Adrenal gland (tissue), 5 donors: ENCODE measurements around the gene LIMS4.
"Not testable (repeated sequence)": the region's sequence is repeated elsewhere in the genome, so short reads cannot be mapped to it uniquely, and the experiment has no call there.

Experiments
- POLR2A ChIP-seq, 2 donors: fragments of 450-650 bp; IDR thresholded peaks; one replicate each; pipeline ENCODE4 v1.6.1; 2017; ENCODE audit warnings: antibody characterized with exemption in 2 of 2, mild to moderate bottlenecking in 2 of 2, moderate library complexity in 1 of 2
- TF ChIP-seq, protein P1 (sequence below), 6 experiments: fragments of 450-650 bp in 4 of 6; fragments of 200-600 bp in 2 of 6; sonication (generic) in 1 of 6; IDR thresholded peaks; 1 replicate in 5 of 6; 2 replicates in 1 of 6; pipeline versions ENCODE4 v1.5.1 to v1.8.0; 2016 to 2021; ENCODE audit warnings: antibody characterized with exemption in 6 of 6, mild to moderate bottlenecking in 2 of 6, moderate library complexity in 1 of 6
- donor health status: DM: no; HTN: no; CAD: no.

DNA sequence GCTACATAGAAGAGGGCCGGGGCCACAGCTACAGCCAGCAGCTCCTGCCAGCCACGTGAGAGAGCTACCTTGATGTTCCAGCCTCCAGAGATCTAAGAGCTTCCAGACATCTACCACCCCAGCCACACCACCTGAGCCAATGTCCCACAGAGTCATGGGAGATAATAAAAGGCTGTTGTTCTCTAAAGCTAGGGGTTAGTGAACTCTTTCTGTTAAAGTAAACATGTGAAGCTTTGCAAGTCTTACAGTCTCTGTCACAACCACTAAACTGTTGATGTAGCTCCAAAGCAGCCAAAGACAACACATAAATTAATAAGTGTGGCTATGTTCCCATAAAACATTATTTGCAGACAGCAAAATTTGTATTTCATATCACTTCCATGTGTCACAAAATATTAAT lies 67.6 kb downstream of the LIMS4 start:
- not testable (repeated sequence) for TF ChIP-seq POLR2A (IDR thresholded peaks at IDR 0.05)
- TF ChIP-seq, protein P1, sequence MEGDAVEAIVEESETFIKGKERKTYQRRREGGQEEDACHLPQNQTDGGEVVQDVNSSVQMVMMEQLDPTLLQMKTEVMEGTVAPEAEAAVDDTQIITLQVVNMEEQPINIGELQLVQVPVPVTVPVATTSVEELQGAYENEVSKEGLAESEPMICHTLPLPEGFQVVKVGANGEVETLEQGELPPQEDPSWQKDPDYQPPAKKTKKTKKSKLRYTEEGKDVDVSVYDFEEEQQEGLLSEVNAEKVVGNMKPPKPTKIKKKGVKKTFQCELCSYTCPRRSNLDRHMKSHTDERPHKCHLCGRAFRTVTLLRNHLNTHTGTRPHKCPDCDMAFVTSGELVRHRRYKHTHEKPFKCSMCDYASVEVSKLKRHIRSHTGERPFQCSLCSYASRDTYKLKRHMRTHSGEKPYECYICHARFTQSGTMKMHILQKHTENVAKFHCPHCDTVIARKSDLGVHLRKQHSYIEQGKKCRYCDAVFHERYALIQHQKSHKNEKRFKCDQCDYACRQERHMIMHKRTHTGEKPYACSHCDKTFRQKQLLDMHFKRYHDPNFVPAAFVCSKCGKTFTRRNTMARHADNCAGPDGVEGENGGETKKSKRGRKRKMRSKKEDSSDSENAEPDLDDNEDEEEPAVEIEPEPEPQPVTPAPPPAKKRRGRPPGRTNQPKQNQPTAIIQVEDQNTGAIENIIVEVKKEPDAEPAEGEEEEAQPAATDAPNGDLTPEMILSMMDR (IDR thresholded peaks at IDR 0.05), result not testable (repeated sequence)
